ENCODE results near the gene VAV3.

DNA sequence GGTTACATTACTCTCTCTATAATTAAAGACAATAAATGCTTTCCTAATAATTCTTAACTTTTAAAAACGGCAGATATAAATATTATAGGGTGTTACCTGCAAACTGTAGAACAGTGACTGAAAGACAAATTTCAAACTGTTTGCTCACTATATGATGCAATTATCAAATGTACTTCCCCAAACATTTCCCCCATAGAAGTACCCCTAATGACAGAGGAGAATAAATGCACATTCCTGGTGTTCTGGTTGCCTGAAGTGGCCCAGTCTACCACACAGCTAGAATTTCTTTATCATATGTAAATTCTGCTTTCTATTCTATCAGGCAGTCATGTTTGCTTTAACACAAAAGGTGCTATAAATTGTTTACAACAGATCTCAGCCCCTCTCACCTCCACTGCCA is 70.4 kb downstream of the VAV3 start:
- TF ChIP-seq, protein P1, sequence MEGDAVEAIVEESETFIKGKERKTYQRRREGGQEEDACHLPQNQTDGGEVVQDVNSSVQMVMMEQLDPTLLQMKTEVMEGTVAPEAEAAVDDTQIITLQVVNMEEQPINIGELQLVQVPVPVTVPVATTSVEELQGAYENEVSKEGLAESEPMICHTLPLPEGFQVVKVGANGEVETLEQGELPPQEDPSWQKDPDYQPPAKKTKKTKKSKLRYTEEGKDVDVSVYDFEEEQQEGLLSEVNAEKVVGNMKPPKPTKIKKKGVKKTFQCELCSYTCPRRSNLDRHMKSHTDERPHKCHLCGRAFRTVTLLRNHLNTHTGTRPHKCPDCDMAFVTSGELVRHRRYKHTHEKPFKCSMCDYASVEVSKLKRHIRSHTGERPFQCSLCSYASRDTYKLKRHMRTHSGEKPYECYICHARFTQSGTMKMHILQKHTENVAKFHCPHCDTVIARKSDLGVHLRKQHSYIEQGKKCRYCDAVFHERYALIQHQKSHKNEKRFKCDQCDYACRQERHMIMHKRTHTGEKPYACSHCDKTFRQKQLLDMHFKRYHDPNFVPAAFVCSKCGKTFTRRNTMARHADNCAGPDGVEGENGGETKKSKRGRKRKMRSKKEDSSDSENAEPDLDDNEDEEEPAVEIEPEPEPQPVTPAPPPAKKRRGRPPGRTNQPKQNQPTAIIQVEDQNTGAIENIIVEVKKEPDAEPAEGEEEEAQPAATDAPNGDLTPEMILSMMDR (IDR thresholded peaks at IDR 0.05): no peak
- TF ChIP-seq POLR2A (IDR thresholded peaks at IDR 0.05): no peak
